Erythroblast (primary cell): ENCODE measurements around the gene RADIL.

ENCODE experiments used
- GATA1 ChIP-seq: IDR thresholded peaks from 2 replicates; pipeline ENCODE4 v1.6.1; 2011; ENCODE audit warnings: low read depth, mild to moderate bottlenecking, control low read depth, low read length, moderate library complexity
- POLR2A ChIP-seq: IDR thresholded peaks from 2 replicates; pipeline ENCODE4 v1.6.1; 2011; ENCODE audit warnings: mild to moderate bottlenecking, low read length

DNA sequence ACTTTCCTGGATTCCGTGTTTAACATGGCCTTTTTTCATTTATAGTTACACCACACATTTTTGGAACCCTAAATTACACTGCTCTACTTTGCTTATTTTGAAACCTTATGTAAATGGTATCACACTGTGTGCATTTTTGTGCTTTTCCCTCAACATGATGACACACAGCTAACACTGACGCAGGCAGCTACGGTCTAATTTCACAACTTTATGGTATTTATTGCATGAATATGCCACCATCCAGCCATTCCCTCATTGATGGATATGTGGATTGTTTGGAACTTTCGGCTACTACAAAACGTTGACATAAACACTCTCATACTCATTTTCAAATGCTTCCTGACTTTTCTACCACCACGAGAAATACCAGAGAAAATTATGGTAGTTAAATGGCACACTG is 28.6 kb downstream of the RADIL start:
- no peak for TF ChIP-seq POLR2A
- no peak for TF ChIP-seq GATA1
